ENCODE measurements around the gene MINDY2.
"Not testable (repeated sequence)": the region's sequence is repeated elsewhere in the genome, so short reads cannot be mapped to it uniquely, and the experiment has no call there.

MINDY2 gene

GRCh38 chr15:58830556-58830955 is 59.5 kb downstream of the MINDY2 start:
- H3K4me3 ChIP-seq (ENCODE audit: low read depth, low read length), result no peak overlapping the region
- no peak for TF ChIP-seq CTCF (IDR thresholded peaks at IDR 0.05; ENCODE audit: low read depth, low read length, missing control alignments)
- H3K36me3 ChIP-seq (replicated peaks), result no peaks in the 10 kb centered on the region
- H3K27ac ChIP-seq, result no peak overlapping the region
- DNase-seq, result no peak
- H3K27me3 ChIP-seq (replicated peaks), result no peaks in the 10 kb centered on the region
- in situ Hi-C loops (cut with HindIII; ENCODE audit: low pct_ligation_motif_present, low sequenced_read_pairs), result no loop called here

- H3K27ac ChIP-seq; in situ Hi-C loops (cut with HindIII; ENCODE audit: low pct_ligation_motif_present, low sequenced_read_pairs); H3K4me3 ChIP-seq (ENCODE audit: low read depth, low read length); H3K36me3 ChIP-seq (replicated peaks); DNase-seq; H3K27me3 ChIP-seq (replicated peaks): not testable (repeated sequence)
Observed at GRCh38 chr15:58833681-58834426, 62.8 kb downstream of the MINDY2 start.

DNA sequence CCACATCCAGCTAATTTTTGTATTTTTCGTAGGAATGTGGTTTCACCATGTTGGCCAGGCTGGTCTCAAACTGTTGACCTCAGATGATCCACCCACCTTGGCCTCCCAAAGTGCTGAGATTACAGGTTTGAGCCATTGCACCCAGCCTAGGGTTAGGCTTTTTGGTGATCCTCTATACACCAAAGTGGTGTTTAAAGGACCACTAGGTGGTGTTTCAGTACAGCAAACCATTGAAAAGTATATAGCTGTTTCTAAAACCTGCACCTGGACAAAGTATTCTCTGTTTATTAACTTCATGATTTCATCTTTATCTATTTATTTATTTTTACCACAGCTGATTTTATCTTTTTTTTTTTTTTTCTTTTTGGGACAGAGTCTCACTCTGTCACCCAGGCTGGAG is 68.4 kb downstream of the MINDY2 start:
- TF ChIP-seq CTCF (IDR thresholded peaks at IDR 0.05; ENCODE audit: low read depth, low read length, missing control alignments), result peak; percentile 36
- no peaks in the 10 kb centered on the region for H3K27me3 ChIP-seq (replicated peaks)
- in situ Hi-C loops (cut with HindIII; ENCODE audit: low pct_ligation_motif_present, low sequenced_read_pairs), result no loop called here
- H3K27ac ChIP-seq, result no peak overlapping the region
- no peaks in the 10 kb centered on the region for H3K36me3 ChIP-seq (replicated peaks)
- DNase-seq, result no peak
- no peak overlapping the region for H3K4me3 ChIP-seq (ENCODE audit: low read depth, low read length)

DNA sequence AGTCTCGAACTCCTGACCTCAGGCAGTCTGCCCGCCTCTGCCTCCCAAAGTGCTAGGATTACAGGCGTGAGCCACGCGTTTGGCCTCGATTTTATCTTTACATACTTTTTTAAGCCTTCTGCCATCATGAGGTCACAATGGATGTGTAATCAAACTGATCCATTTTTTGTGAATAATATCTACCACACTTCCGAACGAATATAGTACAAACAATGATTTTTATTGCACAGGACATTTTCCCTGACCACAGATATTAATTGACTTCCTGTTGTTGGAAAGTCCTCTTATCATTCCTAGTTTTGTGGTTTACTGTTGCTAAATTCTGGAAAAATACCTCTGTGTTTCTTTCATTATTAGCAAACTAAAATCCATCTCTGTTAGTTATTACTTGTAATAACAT is 68.9 kb downstream of the MINDY2 start:
- Histone ChIP-seq H3K27ac (no peak overlapping the region), H3K4me3 (ENCODE audit: low read depth, low read length) (no peak overlapping the region), H3K36me3 (replicated peaks) (no peaks in the 10 kb centered on the region), H3K27me3 (replicated peaks) (no peaks in the 10 kb centered on the region)
- peak; percentile 21 for DNase-seq
- TF ChIP-seq CTCF (IDR thresholded peaks at IDR 0.05; ENCODE audit: low read depth, low read length, missing control alignments), result no peak
- in situ Hi-C loops (cut with HindIII; ENCODE audit: low pct_ligation_motif_present, low sequenced_read_pairs), result no loop called here

- no peak overlapping the region for H3K4me3 ChIP-seq (ENCODE audit: low read depth, low read length)
- no peak overlapping the region for H3K27ac ChIP-seq
- in situ Hi-C loops (cut with HindIII; ENCODE audit: low pct_ligation_motif_present, low sequenced_read_pairs), result no loop called here
- H3K27me3 ChIP-seq (replicated peaks), result no peaks in the 10 kb centered on the region
- peaks cover 2% of the 10 kb centered on the region for H3K36me3 ChIP-seq (replicated peaks)
- TF ChIP-seq CTCF (IDR thresholded peaks at IDR 0.05; ENCODE audit: low read depth, low read length, missing control alignments), result no peak
- no peak for DNase-seq
Observed at GRCh38 chr15:58842713-58843396, 71.8 kb downstream of the MINDY2 start.

GRCh38 chr15:58851205-58851604 is 80.1 kb downstream of the MINDY2 start:
- H3K36me3 ChIP-seq (replicated peaks); DNase-seq; H3K27ac ChIP-seq; in situ Hi-C loops (cut with HindIII; ENCODE audit: low pct_ligation_motif_present, low sequenced_read_pairs); H3K27me3 ChIP-seq (replicated peaks); H3K4me3 ChIP-seq (ENCODE audit: low read depth, low read length): not testable (repeated sequence)

Measured in brain microvascular endothelial cell (primary cell).